Fibroblast of mammary gland (primary cell): ENCODE results near the gene FRZB.

ENCODE experiments used
- DNase-seq: peaks from one replicate; pipeline ENCODE4 v3.0.0-alpha.2; 2010; ENCODE audit warnings: low read depth
- H3K4me3 ChIP-seq: 2 replicates; pipeline ENCODE4 v1.5.1; 2011; ENCODE audit warnings: low read depth, mild to moderate bottlenecking, low read length, moderate library complexity; ENCODE audit not compliant: control insufficient read depth
- TF ChIP-seq, protein P1 (sequence below): conservative IDR thresholded peaks from 2 replicates; pipeline ENCODE4 v1.5.1; 2011; ENCODE audit warnings: low read depth, low read length, inconsistent platforms; ENCODE audit not compliant: control insufficient read depth, insufficient read depth

Gene FRZB

GRCh38 chr2:182870227-182870626, 3.8 kb upstream of the FRZB start:
- peak; percentile 31 for DNase-seq

DNA sequence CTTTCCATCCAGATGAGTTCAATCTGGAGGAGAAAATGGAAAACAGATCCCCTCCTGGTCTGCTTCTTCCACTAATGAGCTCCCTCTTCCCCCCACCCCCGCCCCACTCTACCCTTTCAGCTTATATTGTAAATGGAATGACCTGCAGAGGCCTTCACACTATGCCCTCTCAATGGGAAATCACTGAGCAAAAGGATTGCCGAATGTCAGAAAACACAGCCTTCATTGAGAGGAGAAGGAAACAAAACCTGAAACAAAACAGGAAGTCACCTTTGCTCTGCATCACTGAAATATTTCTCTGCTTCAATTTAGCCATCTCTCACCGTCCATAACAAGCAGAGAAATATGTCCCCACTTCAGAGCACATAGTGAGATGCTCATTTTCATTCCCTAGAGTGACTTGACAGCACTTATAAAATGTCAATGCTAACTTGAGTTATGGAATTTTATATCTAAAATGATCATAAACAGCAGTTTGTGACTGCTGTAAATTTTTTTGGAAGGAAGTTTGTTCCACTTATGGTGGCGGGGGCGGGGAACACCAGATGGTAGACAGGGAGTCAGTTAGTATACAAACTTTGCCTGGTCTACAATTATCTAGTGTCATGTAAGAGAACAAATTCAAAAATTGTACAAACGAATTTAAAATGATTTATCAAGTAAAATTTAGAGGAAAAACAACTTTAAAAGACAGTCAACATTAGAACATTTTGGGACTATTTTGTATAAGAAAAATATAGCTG, 1.8 kb upstream of the FRZB start:
- H3K4me3 ChIP-seq: no peak overlapping the region
- TF ChIP-seq, protein P1, sequence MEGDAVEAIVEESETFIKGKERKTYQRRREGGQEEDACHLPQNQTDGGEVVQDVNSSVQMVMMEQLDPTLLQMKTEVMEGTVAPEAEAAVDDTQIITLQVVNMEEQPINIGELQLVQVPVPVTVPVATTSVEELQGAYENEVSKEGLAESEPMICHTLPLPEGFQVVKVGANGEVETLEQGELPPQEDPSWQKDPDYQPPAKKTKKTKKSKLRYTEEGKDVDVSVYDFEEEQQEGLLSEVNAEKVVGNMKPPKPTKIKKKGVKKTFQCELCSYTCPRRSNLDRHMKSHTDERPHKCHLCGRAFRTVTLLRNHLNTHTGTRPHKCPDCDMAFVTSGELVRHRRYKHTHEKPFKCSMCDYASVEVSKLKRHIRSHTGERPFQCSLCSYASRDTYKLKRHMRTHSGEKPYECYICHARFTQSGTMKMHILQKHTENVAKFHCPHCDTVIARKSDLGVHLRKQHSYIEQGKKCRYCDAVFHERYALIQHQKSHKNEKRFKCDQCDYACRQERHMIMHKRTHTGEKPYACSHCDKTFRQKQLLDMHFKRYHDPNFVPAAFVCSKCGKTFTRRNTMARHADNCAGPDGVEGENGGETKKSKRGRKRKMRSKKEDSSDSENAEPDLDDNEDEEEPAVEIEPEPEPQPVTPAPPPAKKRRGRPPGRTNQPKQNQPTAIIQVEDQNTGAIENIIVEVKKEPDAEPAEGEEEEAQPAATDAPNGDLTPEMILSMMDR: no peak
- DNase-seq: no peak

More at GRCh38 chr2:182870227-182870626, 3.8 kb upstream of the FRZB start:
- H3K4me3 ChIP-seq: no peak overlapping the region
- TF ChIP-seq, protein P1: peak; percentile 41

GRCh38 chr2:182867426-182868053, 1.1 kb upstream of the FRZB start:
- peak overlapping the region; percentile 54 for H3K4me3 ChIP-seq
- TF ChIP-seq, protein P1: no peak
- no peak for DNase-seq

GRCh38 chr2:182866095-182866460, 359 bp downstream of the FRZB start:
- H3K4me3 ChIP-seq: peak overlapping the region; percentile 54
- TF ChIP-seq, protein P1: no peak
- DNase-seq: peak; percentile 14

- H3K4me3 ChIP-seq: no peak overlapping the region
- TF ChIP-seq, protein P1: no peak
- no peak for DNase-seq
Observed at GRCh38 chr2:182864949-182865570, 1.4 kb downstream of the FRZB start.

DNA sequence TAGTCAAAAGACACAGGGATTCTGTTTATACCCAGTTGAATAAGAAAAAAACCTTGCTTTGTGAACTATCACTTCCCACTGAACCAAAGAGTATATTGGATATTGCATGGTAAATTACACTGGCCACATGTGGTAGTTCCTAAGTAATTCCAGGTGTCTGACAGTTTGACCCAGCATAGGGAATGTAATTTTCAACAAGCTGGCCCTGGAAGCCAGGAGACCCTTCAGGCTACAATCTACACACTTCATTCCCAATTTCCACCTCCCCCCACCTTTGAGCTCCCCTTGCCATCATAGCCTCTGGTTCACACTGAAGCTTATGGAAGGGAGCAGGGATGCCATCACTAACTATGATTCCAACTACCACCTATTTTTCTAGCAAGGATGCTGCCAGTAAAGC, 2.8 kb downstream of the FRZB start:
- no peak for DNase-seq
- TF ChIP-seq, protein P1: no peak
- no peak overlapping the region for H3K4me3 ChIP-seq
